B cell (primary cell): Measurements from ENCODE around the gene CCDC88C.

Experiments
- EZH2 ChIP-seq: IDR thresholded peaks from 2 replicates; pipeline ENCODE4 v1.6.1; 2012; ENCODE audit warnings: borderline replicate concordance, low read depth, mild to moderate bottlenecking, moderate library complexity, low read length; ENCODE audit not compliant: insufficient read depth, poor library complexity, severe bottlenecking
- TF ChIP-seq, protein P1 (sequence below): fragments of 200-600 bp; IDR thresholded peaks from one replicate; pipeline ENCODE4 v1.8.0; 2022; ENCODE audit warnings: antibody characterized with exemption, mild to moderate bottlenecking

DNA sequence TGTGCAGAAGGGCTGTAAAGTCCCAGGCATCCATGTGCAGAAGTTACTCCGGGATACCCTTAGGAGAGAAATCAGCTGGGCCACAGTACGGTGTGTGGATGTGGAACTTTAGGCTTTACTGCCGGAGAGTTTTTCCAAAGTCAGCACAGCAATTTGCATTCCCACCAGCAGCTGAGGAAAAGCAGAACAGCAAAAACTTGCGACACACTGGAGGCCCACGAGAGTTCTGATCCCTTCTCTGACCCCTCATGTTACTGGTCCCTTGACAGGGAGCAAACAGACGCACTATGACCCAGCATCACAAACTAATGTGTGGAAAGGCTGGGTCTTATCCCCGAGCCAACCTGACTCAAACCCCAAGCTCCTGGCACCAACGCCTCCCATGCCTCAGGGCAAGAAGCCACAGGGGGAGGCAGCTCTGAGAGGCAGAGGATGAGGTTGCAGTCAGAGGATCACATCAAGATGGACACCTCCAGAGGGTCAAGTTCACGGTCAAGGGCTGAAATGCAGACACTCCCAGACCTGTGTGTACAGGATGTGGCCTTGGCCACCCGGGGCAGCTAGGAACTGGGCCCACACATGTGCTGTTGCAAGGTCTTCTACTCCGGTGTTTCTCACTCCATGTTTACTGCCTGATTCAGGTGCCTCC is 38.6 kb downstream of the CCDC88C start:
- TF ChIP-seq, protein P1, sequence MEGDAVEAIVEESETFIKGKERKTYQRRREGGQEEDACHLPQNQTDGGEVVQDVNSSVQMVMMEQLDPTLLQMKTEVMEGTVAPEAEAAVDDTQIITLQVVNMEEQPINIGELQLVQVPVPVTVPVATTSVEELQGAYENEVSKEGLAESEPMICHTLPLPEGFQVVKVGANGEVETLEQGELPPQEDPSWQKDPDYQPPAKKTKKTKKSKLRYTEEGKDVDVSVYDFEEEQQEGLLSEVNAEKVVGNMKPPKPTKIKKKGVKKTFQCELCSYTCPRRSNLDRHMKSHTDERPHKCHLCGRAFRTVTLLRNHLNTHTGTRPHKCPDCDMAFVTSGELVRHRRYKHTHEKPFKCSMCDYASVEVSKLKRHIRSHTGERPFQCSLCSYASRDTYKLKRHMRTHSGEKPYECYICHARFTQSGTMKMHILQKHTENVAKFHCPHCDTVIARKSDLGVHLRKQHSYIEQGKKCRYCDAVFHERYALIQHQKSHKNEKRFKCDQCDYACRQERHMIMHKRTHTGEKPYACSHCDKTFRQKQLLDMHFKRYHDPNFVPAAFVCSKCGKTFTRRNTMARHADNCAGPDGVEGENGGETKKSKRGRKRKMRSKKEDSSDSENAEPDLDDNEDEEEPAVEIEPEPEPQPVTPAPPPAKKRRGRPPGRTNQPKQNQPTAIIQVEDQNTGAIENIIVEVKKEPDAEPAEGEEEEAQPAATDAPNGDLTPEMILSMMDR, result no peak
- no peak for TF ChIP-seq EZH2
